HL-60 (cell line): Measurements from ENCODE around the gene INTS11.

Experiments used
- CTCF ChIP-seq: IDR thresholded peaks from one replicate; pipeline ENCODE4 v1.5.1; 2011; ENCODE audit warnings: low read length, control low read depth, inconsistent platforms; ENCODE audit not compliant: insufficient read depth
- POLR2AphosphoS5 ChIP-seq: IDR thresholded peaks from 2 replicates; pipeline ENCODE4 v1.6.1; 2012; ENCODE audit warnings: low read depth
- REST ChIP-seq: IDR thresholded peaks from 2 replicates; pipeline ENCODE4 v1.6.1; 2012; ENCODE audit warnings: low read depth; ENCODE audit not compliant: insufficient replicate concordance

- no peak for TF ChIP-seq CTCF
- TF ChIP-seq POLR2AphosphoS5 = no peak; the same call in 1 of the 2 replicates
- no peak for TF ChIP-seq REST
Measured at GRCh38 chr1:1299686-1300351, 24.6 kb downstream of the INTS11 start.
